SHP77 (cell line): ENCODE data around the gene PSMB7.

Experiments
- DNase-seq, 2 experiments: peaks; one replicate each; lab custom pipeline; 2025; lab: John Stamatoyannopoulos, UW

Gene PSMB7

GRCh38 chr9:124325816-124326215, 89.4 kb downstream of the PSMB7 start:
- no peak for DNase-seq

DNA sequence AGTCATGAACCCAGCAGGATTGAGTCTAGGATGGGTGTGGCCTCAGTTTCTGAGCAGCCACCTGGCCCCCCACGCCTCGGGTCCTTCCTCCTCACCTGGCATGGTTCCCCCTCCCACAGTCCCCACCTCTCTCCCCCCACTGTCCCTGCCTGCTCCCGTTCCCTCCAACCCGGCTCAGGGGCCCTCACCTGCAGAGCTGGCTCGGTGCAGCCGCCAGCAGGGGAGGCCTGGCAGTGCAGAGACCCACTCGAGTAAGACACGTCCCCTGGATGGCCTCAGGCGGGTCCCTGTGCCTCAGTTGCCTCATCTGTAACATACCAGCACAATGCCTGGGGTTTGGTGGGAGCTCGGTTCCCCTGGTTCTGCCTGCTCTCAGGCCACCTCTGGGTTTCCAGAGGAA, 91.3 kb downstream of the PSMB7 start:
- no peak for DNase-seq

DNA sequence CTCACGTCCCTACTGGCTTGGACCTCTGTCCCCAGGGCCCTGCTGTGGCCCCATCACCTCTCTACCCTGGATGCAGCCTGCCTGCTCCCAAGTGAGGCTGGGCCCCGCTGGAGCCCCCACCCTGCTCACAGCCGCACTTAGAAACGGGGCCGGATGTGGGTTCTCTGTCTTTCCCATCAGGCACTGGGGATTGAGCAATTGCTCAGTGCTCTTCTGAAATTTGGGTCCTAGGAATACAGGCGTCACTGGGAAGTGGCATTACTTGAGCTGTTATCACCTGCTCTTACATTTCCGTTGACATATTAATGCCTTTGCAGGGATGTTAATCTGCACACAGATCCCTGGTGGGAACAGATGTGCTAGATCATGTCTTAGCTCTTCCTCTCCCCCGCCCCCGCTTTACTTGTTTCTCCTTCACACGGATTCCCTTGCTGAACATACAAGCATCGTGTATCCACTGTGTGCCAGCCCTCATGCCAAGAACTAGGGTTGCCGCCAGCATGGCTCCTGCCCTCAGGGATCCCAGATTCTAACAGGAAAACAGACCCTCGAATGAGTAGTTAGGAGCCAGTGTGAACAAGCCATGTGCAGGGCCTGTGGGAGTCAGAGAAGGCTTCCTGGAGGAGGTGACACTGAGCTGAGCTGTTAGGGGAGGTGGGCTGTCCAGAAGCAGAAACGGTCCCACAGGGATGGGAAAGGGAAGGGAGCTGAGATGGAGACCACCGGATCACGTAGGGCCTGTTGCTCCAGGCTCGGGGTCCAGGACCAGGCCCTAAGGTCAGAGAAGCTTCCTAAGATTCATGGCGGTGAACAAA, 92.4 kb downstream of the PSMB7 start:
- no peak for DNase-seq

DNA sequence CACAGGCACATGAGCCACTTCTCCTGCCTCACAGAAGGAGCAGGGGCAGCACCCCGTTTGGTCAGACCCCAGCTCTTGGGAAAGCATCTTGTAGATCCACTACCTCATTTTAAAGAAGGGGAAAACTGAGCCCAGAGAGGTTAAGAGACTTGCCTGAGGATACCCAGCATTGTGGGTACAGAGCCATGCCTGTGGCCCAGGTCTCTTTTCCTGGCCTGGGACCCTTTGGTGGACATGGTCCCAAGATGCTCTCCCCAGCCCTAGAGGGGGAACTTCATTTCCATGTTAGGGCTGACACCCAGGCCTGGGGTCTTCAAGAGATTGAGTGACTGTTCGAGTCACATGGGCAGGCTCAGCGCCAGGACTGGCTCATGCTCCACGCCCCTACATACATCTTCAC, 93.3 kb downstream of the PSMB7 start:
- DNase-seq: no peak

- no peak for DNase-seq
These were observed 93.8 kb downstream of the PSMB7 start for GRCh38 chr9:124321416-124321815.

- peak; percentile 70 to 75 for DNase-seq
These were observed 94.9 kb downstream of the PSMB7 start for GRCh38 chr9:124320062-124320973.

DNA sequence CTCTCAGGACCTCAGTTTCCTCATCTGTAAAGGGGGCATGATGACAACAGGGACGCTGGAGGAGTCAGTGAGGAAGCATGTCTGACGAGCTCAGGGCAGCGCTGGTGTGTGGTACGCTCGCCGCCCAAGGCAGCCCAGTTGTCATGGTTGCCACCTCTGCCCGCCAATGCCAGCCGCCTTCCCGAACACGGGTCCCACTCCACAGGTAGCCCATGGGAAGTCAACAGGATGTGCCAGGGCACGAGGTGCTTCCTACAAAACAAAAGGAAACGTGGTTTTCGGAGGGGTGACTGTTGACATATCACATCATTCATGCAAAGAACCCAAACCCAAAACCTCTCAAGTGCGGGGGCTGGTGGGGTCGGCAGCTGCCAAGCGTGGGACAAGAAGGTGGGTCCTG, 99.4 kb downstream of the PSMB7 start:
- no peak for DNase-seq

DNA sequence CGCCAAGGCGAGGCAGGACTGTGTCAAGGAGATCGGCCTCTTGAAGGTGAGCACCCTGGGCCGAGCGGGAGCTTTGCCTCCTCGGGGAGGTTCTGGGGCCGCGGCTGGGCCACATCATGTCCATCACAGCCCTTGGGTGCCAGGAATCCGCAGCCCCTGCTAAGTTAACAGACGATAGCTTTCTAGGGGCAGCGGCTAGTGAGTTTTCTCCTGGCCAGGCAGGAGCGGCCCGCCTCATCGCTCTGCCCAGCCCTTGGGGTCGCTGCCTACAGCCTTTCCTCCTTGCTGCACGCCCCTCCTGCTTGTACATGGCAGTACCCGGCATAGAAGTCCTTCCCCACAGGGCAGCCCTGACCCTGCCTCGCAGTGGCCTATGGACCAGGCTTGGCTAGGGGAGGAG, 101.3 kb downstream of the PSMB7 start:
- no peak for DNase-seq

DNA sequence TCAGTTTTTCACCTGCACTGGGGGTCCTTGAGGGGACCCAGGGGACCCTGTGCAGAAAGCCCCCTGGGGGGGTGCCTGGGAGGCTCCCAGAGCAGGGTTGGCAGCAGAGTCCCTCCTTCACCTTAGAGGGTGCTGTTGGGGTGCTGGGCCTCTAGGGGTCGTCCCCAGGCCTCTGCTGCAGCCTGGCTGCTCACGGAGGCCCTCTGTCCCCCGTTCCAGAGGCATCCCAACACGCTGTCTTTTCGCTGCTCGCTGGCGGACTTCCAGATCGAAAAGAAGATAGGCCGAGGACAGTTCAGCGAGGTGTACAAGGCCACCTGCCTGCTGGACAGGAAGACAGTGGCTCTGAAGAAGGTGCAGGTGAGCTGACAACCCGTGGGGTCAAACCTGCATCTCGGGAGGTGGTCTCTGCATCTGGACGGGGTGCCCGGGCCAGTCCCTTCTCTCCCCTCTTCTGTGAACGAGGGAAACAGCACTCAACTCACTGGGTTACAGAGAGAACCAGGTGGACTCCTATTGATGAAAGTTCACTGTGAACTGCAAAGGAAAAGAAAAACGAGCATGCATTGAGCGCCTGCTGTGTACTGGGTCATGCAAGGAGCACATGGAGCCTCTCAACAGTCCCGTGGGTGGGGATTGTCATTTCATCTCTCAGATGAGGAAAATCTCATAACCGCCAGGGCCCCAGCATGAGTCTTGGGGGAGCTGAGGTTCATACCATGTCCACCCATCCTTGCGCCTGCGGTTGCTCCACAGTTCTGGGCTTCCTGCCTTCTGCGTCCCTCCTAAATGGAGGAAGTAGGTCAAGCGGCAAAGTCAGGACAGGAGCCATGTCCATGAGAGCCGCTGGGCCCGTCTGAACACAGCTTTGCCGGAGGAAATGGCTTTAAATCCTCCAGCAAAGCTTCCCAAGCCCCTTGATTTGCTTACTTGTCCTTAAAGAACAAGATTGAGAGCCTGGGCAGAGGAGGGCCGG, 102.7 kb downstream of the PSMB7 start:
- DNase-seq: no peak

GRCh38 chr9:124311283-124311682, 104.0 kb downstream of the PSMB7 start:
- DNase-seq: no peak

- no peak for DNase-seq
These were observed 105.6 kb downstream of the PSMB7 start for GRCh38 chr9:124309667-124310084.

DNA sequence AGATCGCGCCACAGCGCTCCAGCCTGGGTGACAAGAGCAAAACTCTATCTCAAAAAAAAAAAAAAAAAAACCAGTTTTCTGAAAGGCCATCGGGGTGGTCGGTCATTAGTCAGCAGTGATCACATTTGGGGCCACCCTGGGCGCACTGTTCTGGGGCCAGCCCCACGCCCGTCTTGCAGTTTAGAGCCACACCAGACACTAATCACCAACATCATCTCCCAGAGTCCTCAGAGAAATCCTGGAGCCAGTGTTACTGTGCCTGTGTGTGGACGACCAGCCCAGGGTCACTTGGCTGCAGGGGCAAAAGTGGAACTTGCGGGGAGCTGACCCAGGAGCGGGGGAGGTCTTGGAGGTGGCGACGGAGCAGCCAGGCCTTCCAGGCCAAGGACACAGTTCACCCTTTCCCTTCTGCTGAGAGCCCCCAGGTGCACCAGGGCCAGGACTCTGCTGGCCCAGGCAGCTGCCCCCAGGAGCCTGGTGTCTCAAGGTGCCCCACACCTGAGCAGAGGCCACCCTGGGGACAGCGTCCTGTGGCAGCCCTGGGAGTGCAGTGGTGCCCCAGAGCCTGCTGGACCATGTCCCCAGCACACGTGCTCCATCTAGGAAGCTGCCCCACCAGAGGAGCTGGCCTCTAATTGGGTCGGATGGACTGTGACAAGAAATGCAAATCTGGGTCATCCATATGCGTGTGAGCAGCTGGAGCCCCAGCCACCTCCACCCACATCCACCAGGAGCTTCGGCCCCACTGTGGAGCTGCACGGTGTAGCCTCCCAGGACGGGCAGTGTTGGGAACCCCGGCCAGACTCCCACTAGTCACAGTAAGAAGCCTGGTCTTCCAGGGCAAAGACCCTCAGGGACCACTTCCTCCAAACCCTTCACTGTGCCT, 106.4 kb downstream of the PSMB7 start:
- no peak for DNase-seq

DNA sequence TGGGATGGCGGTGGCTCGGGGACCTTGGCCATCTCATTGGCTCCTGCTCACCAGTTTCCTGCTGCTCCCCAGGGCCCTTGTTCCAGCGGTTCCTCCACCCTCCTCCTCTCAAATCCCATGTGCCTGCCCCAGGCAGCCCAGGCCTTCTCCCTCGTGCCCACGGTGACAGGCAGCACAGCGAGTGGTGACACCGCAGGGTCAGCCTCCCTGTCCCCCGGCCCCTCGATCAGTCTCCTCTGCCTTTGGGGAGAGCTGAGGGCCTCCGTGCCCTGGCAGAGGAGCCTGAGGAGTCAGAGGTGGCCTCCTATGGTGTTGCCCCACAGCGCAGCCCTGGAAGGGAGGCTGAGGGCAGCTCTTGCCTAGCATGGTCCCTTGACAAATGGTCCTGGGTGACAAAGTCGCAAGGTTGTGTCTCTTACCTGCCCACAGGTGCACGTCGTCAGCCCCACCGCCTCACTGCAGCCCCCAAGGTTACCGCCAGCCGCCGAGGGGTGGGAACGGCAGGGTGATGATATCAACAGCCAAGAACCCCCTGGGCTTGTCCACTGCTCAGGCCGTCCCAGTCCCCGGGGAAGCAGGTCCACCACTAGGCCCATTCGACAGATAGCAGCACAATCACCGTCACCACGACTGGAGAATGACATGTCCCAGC, 107.7 kb downstream of the PSMB7 start:
- no peak for DNase-seq

DNA sequence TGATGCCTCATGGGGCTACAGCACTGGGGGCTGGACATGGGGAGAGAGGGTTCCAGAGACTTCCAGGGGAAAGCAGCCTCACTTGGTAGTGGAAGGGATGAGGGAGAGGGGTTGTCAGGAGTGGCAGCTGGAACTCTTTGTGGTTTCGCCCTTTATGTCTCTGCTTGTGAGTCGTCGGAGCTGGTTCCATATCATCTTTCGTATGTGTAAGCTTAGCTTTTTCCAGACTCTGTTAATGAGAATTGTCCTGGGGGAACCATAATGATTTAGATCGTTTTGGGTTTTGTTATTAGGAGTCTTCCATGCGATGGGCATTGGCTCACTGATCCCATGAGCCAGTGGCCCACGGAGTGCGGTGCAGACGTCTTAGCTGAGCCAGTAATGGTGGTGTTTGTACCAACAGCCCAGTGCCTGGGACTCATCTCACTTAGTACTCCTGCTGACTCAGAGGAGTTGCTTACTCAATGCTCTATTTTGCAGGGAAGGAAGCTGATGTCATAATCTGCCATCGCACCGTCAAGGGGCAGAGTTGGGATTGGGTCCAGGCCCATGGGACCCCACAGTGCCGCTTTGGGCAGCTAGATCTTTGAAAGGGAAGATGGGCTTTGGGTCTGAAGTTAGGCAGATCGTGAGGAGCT, 109.0 kb downstream of the PSMB7 start:
- DNase-seq: no peak

DNA sequence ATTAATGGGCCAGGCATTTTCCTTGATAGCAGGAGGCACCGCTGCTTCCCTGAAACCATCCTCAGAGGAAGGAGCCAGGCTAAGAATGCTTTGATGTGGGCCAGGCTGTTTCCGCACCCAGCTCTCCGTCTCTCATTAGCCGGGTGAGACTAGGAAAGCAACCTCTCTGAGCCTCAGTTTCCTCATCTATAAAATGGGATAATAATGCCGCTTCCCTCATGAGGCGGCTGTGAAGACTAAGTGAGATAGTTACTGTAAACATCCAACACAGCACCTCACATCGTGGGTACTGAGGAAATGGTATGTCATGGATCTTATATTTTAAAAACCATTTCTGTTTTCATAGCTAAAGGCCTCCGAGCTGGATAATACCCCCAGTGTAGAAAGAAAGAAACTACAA, 111.0 kb downstream of the PSMB7 start:
- DNase-seq: no peak

DNA sequence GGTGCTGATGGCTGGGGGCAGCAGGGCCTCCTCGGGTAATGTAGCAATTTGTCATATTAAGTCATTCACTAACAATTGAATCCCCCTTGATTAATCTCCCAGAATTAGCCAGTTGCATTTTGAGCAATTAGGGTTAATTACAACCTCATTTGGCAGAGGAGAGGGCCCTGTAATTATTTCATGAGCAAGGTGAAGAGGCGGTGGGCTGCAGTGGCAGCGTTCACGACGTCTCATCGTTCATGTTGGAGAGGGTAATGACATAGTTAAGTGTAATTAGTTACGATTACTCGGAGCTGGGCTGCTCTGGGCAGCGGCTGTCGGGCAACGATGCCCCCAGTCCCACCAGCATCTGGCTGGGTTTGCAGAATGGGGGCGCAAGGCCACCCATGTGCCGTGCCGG, 111.5 kb downstream of the PSMB7 start:
- DNase-seq: no peak
